Thyroid gland (tissue), 4 donors: ENCODE measurements around the gene PDZD8.

Experiments used
- POLR2A ChIP-seq, 2 donors: fragments of 450-650 bp; IDR thresholded peaks; one replicate each; pipeline ENCODE4 v1.6.1; 2017; ENCODE audit warnings: antibody characterized with exemption in 2 of 2, mild to moderate bottlenecking in 2 of 2, moderate library complexity in 1 of 2
- TF ChIP-seq, protein P1 (sequence below), 6 experiments: fragments of 200-600 bp in 3 of 6; fragments of 450-650 bp in 3 of 6; sonication (generic) in 3 of 6; IDR thresholded peaks; one replicate each; pipeline ENCODE4 v1.5.1; 2016 to 2019; ENCODE audit warnings: antibody characterized with exemption in 6 of 6, mild to moderate bottlenecking in 2 of 6, inconsistent platforms in 1 of 6, moderate library complexity in 1 of 6

DNA sequence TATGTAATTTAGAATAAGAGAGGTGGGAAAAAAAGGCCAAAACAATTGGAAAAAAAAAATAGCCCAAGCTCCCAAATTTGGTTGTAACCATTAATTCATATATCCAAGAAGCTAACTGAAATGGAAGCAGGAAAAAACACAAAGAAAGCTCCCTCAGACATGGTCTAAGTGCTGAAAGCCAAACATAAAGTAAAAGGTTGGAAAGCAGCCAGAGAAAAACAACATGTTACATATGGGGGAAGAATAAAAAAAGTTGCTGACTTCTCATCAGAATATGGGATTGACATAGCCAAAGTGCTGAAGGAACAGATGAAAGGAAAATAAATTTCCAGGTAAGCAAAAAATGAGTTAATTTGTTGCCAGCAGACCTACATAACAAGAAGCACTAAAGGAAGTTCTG lies 40.3 kb downstream of the PDZD8 start:
- TF ChIP-seq, protein P1, sequence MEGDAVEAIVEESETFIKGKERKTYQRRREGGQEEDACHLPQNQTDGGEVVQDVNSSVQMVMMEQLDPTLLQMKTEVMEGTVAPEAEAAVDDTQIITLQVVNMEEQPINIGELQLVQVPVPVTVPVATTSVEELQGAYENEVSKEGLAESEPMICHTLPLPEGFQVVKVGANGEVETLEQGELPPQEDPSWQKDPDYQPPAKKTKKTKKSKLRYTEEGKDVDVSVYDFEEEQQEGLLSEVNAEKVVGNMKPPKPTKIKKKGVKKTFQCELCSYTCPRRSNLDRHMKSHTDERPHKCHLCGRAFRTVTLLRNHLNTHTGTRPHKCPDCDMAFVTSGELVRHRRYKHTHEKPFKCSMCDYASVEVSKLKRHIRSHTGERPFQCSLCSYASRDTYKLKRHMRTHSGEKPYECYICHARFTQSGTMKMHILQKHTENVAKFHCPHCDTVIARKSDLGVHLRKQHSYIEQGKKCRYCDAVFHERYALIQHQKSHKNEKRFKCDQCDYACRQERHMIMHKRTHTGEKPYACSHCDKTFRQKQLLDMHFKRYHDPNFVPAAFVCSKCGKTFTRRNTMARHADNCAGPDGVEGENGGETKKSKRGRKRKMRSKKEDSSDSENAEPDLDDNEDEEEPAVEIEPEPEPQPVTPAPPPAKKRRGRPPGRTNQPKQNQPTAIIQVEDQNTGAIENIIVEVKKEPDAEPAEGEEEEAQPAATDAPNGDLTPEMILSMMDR (IDR thresholded peaks at IDR 0.05), result no peak
- TF ChIP-seq POLR2A (IDR thresholded peaks at IDR 0.05), result no peak
